Suppressor macrophage treated with lipopolysaccharide for 1 hour (primary cell): ENCODE results near the gene PRDM5.
"Not testable (repeated sequence)": the region's sequence is repeated elsewhere in the genome, so short reads cannot be mapped to it uniquely, and the experiment has no call there.

Source experiments
- DNase-seq, 3 donors: peaks; one replicate each; pipeline ENCODE4 v3.0.0-alpha.2; 2020 to 2022

Gene PRDM5

DNA sequence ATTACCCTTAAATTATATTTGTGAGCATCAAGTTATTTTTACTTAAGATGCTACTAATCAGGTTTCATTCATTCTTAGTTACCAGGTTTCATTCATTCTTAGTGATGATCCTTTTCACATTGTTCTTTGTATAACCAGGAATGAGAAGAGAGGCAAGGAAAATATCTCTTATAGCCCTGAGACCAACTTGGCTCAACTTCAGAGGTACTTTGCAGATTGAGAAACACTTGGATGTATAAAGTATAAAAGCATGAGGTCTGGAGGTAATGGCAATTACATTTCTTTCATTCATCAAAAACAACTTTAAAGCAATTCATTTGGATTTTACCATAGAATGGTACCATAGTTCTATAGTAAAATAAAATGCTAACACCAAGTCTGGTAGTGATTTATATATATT is 231.0 kb downstream of the PRDM5 start:
- DNase-seq: no peak

- no peak for DNase-seq
Observed at GRCh38 chr4:120691106-120691505, 231.4 kb downstream of the PRDM5 start.

GRCh38 chr4:120688791-120689190 is 233.7 kb downstream of the PRDM5 start:
- DNase-seq: no peak

DNA sequence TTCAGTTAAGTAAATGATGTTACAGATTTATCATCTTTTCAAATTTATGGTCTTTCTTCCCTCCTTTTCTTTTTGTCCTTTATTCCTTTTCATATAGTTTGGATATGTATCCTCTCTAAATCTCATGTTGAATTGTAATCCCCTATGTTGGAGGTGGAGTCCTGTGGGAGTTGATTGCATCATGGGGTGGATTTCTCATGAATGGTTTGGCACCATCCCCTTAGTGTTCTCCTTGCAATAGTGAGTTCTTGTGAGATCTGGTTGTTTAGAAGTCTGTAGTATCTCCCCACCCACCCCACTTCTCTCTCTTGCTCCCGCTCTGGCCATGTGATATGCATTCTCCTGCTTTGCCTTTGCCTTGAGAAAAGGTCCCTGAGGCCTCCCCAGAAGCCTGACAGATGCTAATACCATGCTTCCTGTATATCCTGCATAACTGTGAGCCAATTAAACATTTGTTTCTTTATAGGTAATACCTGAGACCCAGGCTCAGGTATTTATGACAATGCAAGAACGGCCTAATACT is 236.7 kb downstream of the PRDM5 start:
- peak in 2 of 3 donors; percentile 10 to 25 for DNase-seq

DNA sequence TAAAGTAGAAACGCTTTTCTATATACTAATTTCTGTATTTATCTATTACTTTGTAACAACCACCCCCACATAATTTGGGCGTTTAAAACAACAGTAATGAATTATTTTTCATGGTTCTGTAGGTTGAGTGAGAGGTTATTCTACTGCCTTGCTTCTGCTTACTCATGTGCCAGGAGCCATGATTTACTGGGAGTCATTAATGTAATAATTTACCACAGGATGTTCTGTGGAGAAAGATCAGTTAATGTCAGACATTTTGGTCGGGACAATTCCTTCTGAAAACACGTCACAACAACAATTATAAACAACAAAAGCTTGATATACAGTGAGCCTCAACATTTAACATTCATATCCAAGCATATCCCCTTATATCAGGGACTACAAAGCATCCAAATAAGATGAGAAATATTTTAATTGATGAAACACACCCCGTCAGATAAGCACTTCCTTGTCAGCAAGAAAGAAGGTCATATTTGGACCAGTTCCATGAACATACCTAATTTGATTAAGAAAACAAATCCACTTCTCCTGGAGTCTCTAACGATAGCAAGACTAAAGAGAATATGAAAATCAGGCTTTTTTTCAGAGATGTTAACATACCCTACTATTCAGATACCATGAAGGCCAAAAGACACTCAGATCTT is 238.5 kb downstream of the PRDM5 start:
- no peak for DNase-seq

DNA sequence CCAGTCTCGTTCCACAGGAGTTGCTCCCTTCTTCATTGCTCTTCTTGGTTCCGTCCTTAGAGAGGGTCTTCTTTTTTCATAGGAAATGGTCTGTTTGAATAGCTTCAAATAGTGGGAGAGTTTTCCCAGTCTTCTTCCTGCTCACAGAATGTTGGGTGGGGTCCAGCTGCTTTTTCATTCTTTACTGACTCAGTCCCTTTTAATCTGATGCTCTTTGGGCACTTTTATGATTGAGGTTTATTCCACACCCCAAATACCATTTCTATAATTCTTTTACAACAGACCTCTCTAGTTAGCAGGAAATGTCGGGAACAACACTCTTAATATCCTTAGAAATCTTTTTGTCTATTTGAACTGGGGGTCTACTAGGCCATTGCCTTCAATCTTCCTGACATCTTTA is 239.5 kb downstream of the PRDM5 start:
- DNase-seq: no peak

DNA sequence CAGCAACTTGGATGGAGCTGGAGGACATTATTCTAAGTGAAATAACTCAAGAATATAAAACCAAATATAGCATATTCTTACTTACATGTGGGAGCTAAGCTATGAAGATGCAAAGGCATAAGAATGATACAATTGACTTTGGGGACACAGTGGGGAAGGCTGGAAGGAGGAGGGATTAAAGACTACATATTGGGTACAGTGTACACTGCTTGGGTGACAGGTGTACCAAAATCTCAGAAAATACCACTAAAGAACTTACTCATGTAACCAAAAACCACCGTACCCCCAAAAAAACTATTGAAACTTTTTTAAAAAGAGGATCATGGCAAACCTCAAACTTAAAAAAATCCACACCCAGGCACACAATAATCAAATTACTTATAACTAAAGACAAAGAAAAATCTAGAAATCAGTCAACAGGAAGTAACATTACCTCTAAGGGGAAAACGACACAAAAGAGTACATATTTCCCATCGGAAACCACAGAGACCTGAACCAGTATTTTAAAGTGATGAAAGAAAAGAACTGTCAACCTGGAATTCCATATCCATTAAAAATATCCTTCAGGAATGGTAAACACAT is 241.8 kb downstream of the PRDM5 start:
- no peak for DNase-seq

- DNase-seq: no peak
Observed at GRCh38 chr4:120673696-120674095, 248.8 kb downstream of the PRDM5 start.

- no peak for DNase-seq
Observed at GRCh38 chr4:120672558-120673147, 249.9 kb downstream of the PRDM5 start.

- no peak for DNase-seq
Observed at GRCh38 chr4:120672076-120672475, 250.4 kb downstream of the PRDM5 start.

DNA sequence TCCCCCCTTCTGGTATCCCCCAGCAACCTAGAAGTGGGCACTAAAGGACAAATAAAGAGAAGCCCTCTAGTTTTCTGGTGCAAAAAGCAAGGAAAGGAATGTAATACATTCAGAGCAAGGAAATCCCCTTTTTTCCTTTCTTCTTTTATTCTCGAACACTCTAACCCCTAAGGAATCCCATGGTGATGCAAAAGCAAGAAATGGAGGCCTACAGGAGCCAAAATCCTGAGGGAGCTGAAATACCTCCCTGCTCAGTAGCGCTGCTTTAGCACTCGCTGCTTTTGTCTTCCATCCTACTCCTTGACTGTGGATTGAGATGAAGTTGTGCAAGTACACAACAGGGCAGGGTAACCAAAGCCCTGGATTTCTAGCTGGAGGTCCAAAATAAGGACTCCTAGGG is 251.0 kb downstream of the PRDM5 start:
- DNase-seq: no peak

DNA sequence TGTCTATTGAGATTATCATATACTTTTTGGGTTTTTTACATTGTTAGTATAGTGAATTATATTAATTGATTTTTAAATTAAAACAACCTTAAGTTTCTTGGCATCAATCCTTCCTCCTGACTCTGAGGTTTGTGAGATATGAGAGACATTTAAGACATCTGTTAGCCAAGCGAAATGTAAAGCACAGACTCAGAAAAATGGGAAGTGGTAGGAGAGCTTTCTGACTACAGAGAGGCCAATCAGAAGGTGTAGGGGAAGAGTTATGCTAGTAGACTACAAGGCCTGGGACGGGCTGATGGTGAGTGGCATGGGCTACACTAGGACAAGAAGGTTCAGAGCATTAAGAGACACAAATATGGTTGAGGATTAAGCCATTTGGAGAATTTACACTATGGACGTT is 255.4 kb downstream of the PRDM5 start:
- DNase-seq: no peak

DNA sequence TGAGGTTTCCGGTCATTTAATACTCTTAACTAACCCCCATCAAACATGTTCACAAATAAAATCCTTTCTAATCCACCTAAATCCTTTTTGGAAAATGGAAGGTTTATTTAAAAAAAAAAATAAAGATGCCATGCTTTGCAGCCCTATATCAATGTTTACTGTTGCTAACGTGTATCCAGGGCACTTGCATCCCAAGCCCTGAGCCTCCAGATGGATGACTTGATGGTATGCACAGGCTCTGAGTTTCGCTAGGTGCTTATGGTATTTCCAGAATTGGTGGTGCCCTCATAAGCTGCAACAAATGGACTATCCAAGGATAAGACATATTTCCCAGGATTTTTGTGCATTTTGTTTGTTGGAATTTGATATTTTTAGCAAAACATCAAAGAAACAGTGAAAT is 257.7 kb downstream of the PRDM5 start:
- DNase-seq: no peak

DNA sequence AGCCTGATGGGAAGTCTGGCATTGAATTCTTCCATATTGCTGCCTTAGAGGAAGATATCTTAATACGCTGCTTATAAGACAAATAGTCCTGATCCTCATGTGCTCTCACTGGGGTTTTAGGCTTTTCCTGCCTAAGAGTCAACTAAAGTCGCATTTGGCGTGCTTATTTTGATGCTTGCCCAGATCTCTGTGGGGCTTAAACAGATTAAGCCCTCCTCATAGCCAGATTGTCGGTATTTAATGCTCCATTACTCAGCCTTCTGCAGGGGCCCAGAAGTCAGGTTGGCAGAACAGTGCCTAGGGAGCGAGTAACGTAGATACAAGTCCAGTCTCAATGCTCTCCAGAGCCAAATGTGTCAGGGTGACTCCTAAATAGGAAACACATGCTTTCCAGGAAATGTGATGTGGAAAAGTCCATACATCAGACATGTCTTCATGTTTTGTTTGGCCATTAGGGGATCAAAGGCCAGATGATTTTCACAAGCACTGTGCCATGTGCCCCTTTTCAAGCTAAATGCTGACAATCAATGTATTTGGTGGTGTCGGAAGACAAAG is 262.8 kb downstream of the PRDM5 start:
- no peak for DNase-seq

GRCh38 chr4:120658772-120659171 is 263.8 kb downstream of the PRDM5 start:
- DNase-seq: peak in 2 of 3 donors; percentile 13 to 43

DNA sequence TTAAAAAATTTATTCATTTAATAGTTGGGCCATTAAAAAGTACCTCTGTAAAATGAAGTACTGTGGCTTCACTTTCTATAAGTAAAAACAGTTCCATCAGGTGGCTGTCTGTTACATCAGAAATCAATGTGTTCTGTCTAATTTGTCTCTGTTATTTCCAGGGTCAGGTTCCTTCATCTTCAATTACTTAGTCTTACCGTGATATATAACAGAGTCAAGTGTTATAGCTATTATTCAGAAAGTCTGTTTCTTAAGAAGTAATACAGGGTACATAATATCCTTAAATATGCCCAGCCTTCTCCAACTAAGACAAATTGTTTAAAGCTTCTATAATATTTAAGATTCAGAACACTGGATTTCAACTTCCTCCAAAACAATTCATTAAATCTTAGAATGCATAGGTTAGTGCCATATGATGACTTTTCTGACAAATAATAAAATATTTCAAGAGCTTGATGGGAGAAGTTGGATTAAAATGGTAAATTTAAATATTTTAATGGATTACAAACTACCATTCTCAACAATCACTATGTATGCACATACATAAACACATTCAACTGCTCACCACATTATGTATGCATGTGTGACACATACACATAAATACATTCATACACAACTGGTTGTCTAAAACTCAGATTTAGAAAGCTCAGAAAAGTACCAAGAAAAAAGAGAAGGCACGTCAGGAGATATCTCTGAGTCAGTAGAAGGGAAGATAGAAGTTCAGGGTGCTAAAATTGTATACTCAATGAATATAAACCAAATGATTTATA is 268.5 kb downstream of the PRDM5 start:
- DNase-seq: no peak

DNA sequence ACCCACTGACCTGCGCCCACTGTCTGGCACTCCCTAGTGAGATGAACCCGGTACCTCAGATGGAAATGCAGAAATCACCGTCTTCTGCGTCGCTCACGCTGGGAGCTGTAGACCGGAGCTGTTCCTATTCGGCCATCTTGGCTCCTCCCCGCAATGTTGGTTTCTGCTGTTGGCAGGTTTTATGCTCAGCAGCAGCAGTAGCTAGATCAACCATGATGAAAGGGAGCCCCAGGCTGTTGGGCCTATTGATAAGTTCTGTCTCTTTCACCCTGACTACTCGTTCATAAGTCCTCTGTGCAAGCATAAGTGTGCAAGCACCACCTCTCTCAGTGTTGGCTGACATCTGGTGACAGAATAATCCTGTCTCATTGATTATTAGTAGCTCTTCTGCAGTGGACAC is 274.2 kb downstream of the PRDM5 start:
- DNase-seq: not testable (repeated sequence)
